ENCODE data around the gene CHAC1.

Gene CHAC1

GRCh38 chr15:40933517-40933902 lies 19.8 kb upstream of the CHAC1 start:
- intact Hi-C loops (cut with DNase I): no loop called here

GRCh38 chr15:40934457-40934856 lies 18.8 kb upstream of the CHAC1 start:
- DNase-seq: no peak
- intact Hi-C loops (cut with DNase I): no loop called here

More at GRCh38 chr15:40933517-40933902, 19.8 kb upstream of the CHAC1 start:
- DNase-seq: no peak

GRCh38 chr15:40936234-40936708 lies 17.0 kb upstream of the CHAC1 start:
- intact Hi-C loops (cut with DNase I): no loop called here
- DNase-seq: no peak

- intact Hi-C loops (cut with DNase I): no loop called here
- DNase-seq: no peak
Observed at GRCh38 chr15:40936709-40937666, 16.3 kb upstream of the CHAC1 start.

GRCh38 chr15:40937762-40938535 lies 15.3 kb upstream of the CHAC1 start:
- peak in 3 of 42 donors; percentile 12 to 29 (median 28) for DNase-seq
- intact Hi-C loops (cut with DNase I): no loop called here

GRCh38 chr15:40938536-40938870 lies 14.8 kb upstream of the CHAC1 start:
- peak in 1 of 42 donors; percentile 47 for DNase-seq
- intact Hi-C loops (cut with DNase I): no loop called here

- no peak for DNase-seq
- intact Hi-C loops (cut with DNase I): loop anchor here (5.0 kb wide), 1 partner anchor 82 kb away; no protein-coding TSS in a partner anchor
Observed at GRCh38 chr15:40940296-40940801, 12.9 kb upstream of the CHAC1 start.

- DNase-seq: no peak
- intact Hi-C loops (cut with DNase I): loop anchor here (5.0 kb wide), 1 partner anchor 81 kb away; no protein-coding TSS in a partner anchor
Observed at GRCh38 chr15:40941068-40941527, 12.2 kb upstream of the CHAC1 start.

GRCh38 chr15:40941528-40942336 lies 11.5 kb upstream of the CHAC1 start:
- intact Hi-C loops (cut with DNase I): loop anchor here (5.0 kb wide), 1 partner anchor 81 kb away; no protein-coding TSS in a partner anchor

GRCh38 chr15:40942337-40942854 lies 10.9 kb upstream of the CHAC1 start:
- DNase-seq: no peak
- intact Hi-C loops (cut with DNase I): loop anchor here (5.0 kb wide), 1 partner anchor 80 kb away; no protein-coding TSS in a partner anchor

More at GRCh38 chr15:40941528-40942336, 11.5 kb upstream of the CHAC1 start:
- DNase-seq: peak in 39 of 42 donors; percentile 39 to 92 (median 64)

GRCh38 chr15:40942878-40943277 lies 10.4 kb upstream of the CHAC1 start:
- intact Hi-C loops (cut with DNase I): loop anchor here (5.0 kb wide), 1 partner anchor 79 kb away; no protein-coding TSS in a partner anchor
- DNase-seq: no peak

- DNase-seq: no peak
- intact Hi-C loops (cut with DNase I): loop anchor here (5.0 kb wide), 1 partner anchor 78 kb away; no protein-coding TSS in a partner anchor
Observed at GRCh38 chr15:40943764-40944365, 9.4 kb upstream of the CHAC1 start.

GRCh38 chr15:40944510-40945296 lies 8.6 kb upstream of the CHAC1 start:
- intact Hi-C loops (cut with DNase I): loop anchor here (5.0 kb wide), 1 partner anchor 78 kb away; no protein-coding TSS in a partner anchor
- DNase-seq: no peak

- intact Hi-C loops (cut with DNase I): no loop called here
- DNase-seq: no peak
Observed at GRCh38 chr15:40948706-40949473, 4.4 kb upstream of the CHAC1 start.

- DNase-seq: no peak
- intact Hi-C loops (cut with DNase I): no loop called here
Observed at GRCh38 chr15:40949756-40950207, 3.5 kb upstream of the CHAC1 start.

GRCh38 chr15:40951764-40952163 lies 1.5 kb upstream of the CHAC1 start:
- no peak for DNase-seq
- intact Hi-C loops (cut with DNase I): no loop called here
